NCI-H128 (cell line): ENCODE measurements around the gene DPP6.

Experiments used
- DNase-seq: peaks from one replicate; lab custom pipeline; 2025; ENCODE audit not compliant: unreplicated experiment; lab: John Stamatoyannopoulos, UW

Gene DPP6

GRCh38 chr7:154684666-154685563 lies 632.7 kb downstream of the DPP6 start:
- DNase-seq, result no peak

- DNase-seq, result no peak
Observed at GRCh38 chr7:154685564-154685901, 633.3 kb downstream of the DPP6 start.

GRCh38 chr7:154686305-154686704 lies 634.1 kb downstream of the DPP6 start:
- DNase-seq, result no peak

- no peak for DNase-seq
Observed at GRCh38 chr7:154688952-154689351, 636.8 kb downstream of the DPP6 start.

- no peak for DNase-seq
Observed at GRCh38 chr7:154690411-154690810, 638.2 kb downstream of the DPP6 start.

GRCh38 chr7:154693661-154694060 lies 641.5 kb downstream of the DPP6 start:
- DNase-seq, result no peak

GRCh38 chr7:154695836-154696235 lies 643.6 kb downstream of the DPP6 start:
- DNase-seq, result no peak

GRCh38 chr7:154696556-154696955 lies 644.4 kb downstream of the DPP6 start:
- no peak for DNase-seq

- no peak for DNase-seq
Observed at GRCh38 chr7:154698726-154699291, 646.6 kb downstream of the DPP6 start.

GRCh38 chr7:154699417-154699816 lies 647.2 kb downstream of the DPP6 start:
- DNase-seq, result no peak

- no peak for DNase-seq
Observed at GRCh38 chr7:154709840-154710520, 657.8 kb downstream of the DPP6 start.

- DNase-seq, result no peak
Observed at GRCh38 chr7:154720016-154720415, 667.8 kb downstream of the DPP6 start.

- DNase-seq, result no peak
Observed at GRCh38 chr7:154721086-154721485, 668.9 kb downstream of the DPP6 start.

GRCh38 chr7:154726368-154726767 lies 674.2 kb downstream of the DPP6 start:
- DNase-seq, result no peak

GRCh38 chr7:154729056-154729455 lies 676.9 kb downstream of the DPP6 start:
- no peak for DNase-seq

- DNase-seq, result no peak
Observed at GRCh38 chr7:154735766-154736165, 683.6 kb downstream of the DPP6 start.

GRCh38 chr7:154736389-154736788 lies 684.2 kb downstream of the DPP6 start:
- DNase-seq, result no peak

- DNase-seq, result no peak
Observed at GRCh38 chr7:154738216-154738615, 686.0 kb downstream of the DPP6 start.

GRCh38 chr7:154741131-154741530 lies 688.9 kb downstream of the DPP6 start:
- DNase-seq, result no peak

GRCh38 chr7:154743206-154743605 lies 691.0 kb downstream of the DPP6 start:
- DNase-seq, result no peak

- no peak for DNase-seq
Observed at GRCh38 chr7:154744256-154744860, 692.2 kb downstream of the DPP6 start.

GRCh38 chr7:154744861-154745258 lies 692.7 kb downstream of the DPP6 start:
- DNase-seq, result no peak
